Panc1 (cell line): Measurements from ENCODE around the gene NMT1. TPM values are rescaled to one million over a fixed set of nuclear protein-coding genes. Genes with fewer than 3 reads are reported as not detected.

Experiments
- ATAC-seq: fragments of 200-7000 bp; cut with Tn5 transposase; 2 replicates; pipeline ENCODE4 v1.9.1; 2020; ENCODE audit warnings: mild to moderate bottlenecking, moderate library complexity
- BruUV-seq: library from RNA; stranded (reverse); fragments of 400-500 nt; replicated peaks from 2 replicates; lab custom pipeline; 2021; lab: Mats Ljungman, UMichigan
- CTCF ChIA-PET: fragments of 300-600 bp; sonication (Branson Sonifier 250); formaldehyde crosslinking; loops from one replicate; lab custom pipeline; 2022; ENCODE audit warnings: antibody characterized with exemption; lab: Charles Lee
- POLR2A ChIA-PET: fragments of 300-600 bp; sonication (Branson Sonifier 250); formaldehyde crosslinking; loops from one replicate; lab custom pipeline; 2022; ENCODE audit warnings: antibody characterized with exemption; lab: Charles Lee
- DNase-seq: peaks from one replicate; pipeline ENCODE4 v3.0.0-alpha.2; 2010; ENCODE audit warnings: low read depth, low spot score
- H3K27ac ChIP-seq: 2 replicates; pipeline ENCODE4 v1.5.1; 2011; ENCODE audit warnings: mild to moderate bottlenecking, low read length, inconsistent platforms
- H3K27me3 ChIP-seq: fragments of 200-500 bp; sonication (Bioruptor generic); 2 replicates; pipeline ENCODE4 v1.6.0; 2014; ENCODE audit warnings: low read length, inconsistent platforms; ENCODE audit not compliant: control insufficient read depth, insufficient read depth
- H3K36me3 ChIP-seq: fragments of 200-500 bp; sonication (Bioruptor generic); 2 replicates; pipeline ENCODE4 v1.5.1; 2014; ENCODE audit warnings: inconsistent platforms, mild to moderate bottlenecking, low read length, moderate library complexity; ENCODE audit not compliant: control insufficient read depth, insufficient read depth
- H3K4me1 ChIP-seq: 2 replicates; pipeline ENCODE4 v1.5.1; 2011; ENCODE audit warnings: inconsistent platforms, mild to moderate bottlenecking, low read length, moderate library complexity; ENCODE audit not compliant: control insufficient read depth, insufficient read depth
- H3K4me3 ChIP-seq, 2 experiments: 2 replicates each; pipeline ENCODE4 v1.5.1; 2011 to 2012; ENCODE audit warnings: low read depth in 2 of 2, low read length in 2 of 2, mild to moderate bottlenecking in 2 of 2, inconsistent platforms in 1 of 2, moderate library complexity in 1 of 2
- H3K9me3 ChIP-seq: fragments of 200-500 bp; sonication (Bioruptor generic); 2 replicates; pipeline ENCODE4 v1.5.1; 2014; ENCODE audit warnings: low read depth, mild to moderate bottlenecking, inconsistent platforms, low read length, moderate library complexity; ENCODE audit not compliant: control insufficient read depth, insufficient read depth
- POLR2AphosphoS5 ChIP-seq: IDR thresholded peaks from 2 replicates; pipeline ENCODE4 v1.6.1; 2012; ENCODE audit warnings: mild to moderate bottlenecking, low read depth, low read length, moderate library complexity
- REST ChIP-seq, 2 experiments: IDR thresholded peaks; 2 replicates each; pipeline ENCODE4 v1.6.1; 2011 to 2012; ENCODE audit warnings: low read depth in 2 of 2, control low read depth in 1 of 2, low read length in 1 of 2, mild to moderate bottlenecking in 1 of 2, moderate library complexity in 1 of 2; ENCODE audit not compliant: insufficient read depth in 1 of 2
- SIN3A ChIP-seq: IDR thresholded peaks from 2 replicates; pipeline ENCODE4 v1.6.1; 2012; ENCODE audit warnings: low read depth, mild to moderate bottlenecking, low read length, moderate library complexity, borderline replicate concordance; ENCODE audit not compliant: insufficient read depth
- TCF7L2 ChIP-seq: IDR thresholded peaks from 2 replicates; pipeline ENCODE4 v1.6.1; 2011; ENCODE audit warnings: mild to moderate bottlenecking, low read depth, low read length, inconsistent platforms
- in situ Hi-C: cut with HindIII; loops from 2 replicates; pipeline ENCODE4 v1.10.0; 2016; ENCODE audit warnings: low sequenced_read_pairs, low pct_unique_long_range_greater_than_20kb
- intact Hi-C: fragments of 100-400 bp; cut with micrococcal nuclease; formaldehyde crosslinking; loops from one replicate; pipeline ENCODE4 v1.10.0; 2022; ENCODE audit not compliant: unreplicated experiment
- total RNA-seq: library from RNA; stranded (reverse); gene quantifications from one replicate; pipeline ENCODE4 v1.2.1, GENCODE V29; 2021; ENCODE audit not compliant: unreplicated experiment
- TF ChIP-seq, protein P1 (sequence below): fragments of 450-650 bp; IDR thresholded peaks from 2 replicates; pipeline ENCODE4 v1.5.1; 2017; ENCODE audit warnings: mild to moderate bottlenecking

The NMT1 gene
- total RNA-seq, 1 experiment from 2014 or later = 105 TPM

- TF ChIP-seq SIN3A (no peak), REST (IDR thresholded peaks at IDR 0.05; ENCODE audit: insufficient read depth in 1 of 2, low read depth in 2 of 2, low read length in 1 of 2) (no peak), POLR2AphosphoS5 (no peak)
- TF ChIP-seq, protein P1, sequence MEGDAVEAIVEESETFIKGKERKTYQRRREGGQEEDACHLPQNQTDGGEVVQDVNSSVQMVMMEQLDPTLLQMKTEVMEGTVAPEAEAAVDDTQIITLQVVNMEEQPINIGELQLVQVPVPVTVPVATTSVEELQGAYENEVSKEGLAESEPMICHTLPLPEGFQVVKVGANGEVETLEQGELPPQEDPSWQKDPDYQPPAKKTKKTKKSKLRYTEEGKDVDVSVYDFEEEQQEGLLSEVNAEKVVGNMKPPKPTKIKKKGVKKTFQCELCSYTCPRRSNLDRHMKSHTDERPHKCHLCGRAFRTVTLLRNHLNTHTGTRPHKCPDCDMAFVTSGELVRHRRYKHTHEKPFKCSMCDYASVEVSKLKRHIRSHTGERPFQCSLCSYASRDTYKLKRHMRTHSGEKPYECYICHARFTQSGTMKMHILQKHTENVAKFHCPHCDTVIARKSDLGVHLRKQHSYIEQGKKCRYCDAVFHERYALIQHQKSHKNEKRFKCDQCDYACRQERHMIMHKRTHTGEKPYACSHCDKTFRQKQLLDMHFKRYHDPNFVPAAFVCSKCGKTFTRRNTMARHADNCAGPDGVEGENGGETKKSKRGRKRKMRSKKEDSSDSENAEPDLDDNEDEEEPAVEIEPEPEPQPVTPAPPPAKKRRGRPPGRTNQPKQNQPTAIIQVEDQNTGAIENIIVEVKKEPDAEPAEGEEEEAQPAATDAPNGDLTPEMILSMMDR = no peak
- no peak for ATAC-seq
These were observed 54.0 kb downstream of the NMT1 start for GRCh38 chr17:45115015-45115625.

GRCh38 chr17:45115871-45116270, 54.8 kb downstream of the NMT1 start:
- no peaks in the 10 kb centered on the region for H3K9me3 ChIP-seq
- no peaks in the 10 kb centered on the region for H3K36me3 ChIP-seq
- intact Hi-C loops = no loop called here
- TF ChIP-seq, protein P1 = no peak
- TF ChIP-seq SIN3A (no peak), POLR2AphosphoS5 (no peak), REST (IDR thresholded peaks at IDR 0.05; ENCODE audit: insufficient read depth in 1 of 2, low read depth in 2 of 2, low read length in 1 of 2) (no peak), TCF7L2 (no peak)
- no TSS peak for BruUV-seq
- no peak overlapping the region for H3K27ac ChIP-seq
- in situ Hi-C loops = no loop called here
- ChIA-PET POLR2A (no interaction called here), CTCF (no interaction called here)
- DNase-seq (no peak), ATAC-seq (no peak)
- H3K27me3 ChIP-seq = no peaks in the 10 kb centered on the region
- no peak overlapping the region for H3K4me3 ChIP-seq
- H3K4me1 ChIP-seq = peaks cover 6% of the 10 kb centered on the region

More at GRCh38 chr17:45115015-45115625, 54.0 kb downstream of the NMT1 start:
- BruUV-seq = no TSS peak
- peaks cover 8% of the 10 kb centered on the region for H3K4me1 ChIP-seq
- intact Hi-C loops = no loop called here
- H3K4me3 ChIP-seq = no peak overlapping the region
- H3K27me3 ChIP-seq = no peaks in the 10 kb centered on the region
- ChIA-PET CTCF (no interaction called here), POLR2A (no interaction called here)
- no peak for DNase-seq
- H3K36me3 ChIP-seq = no peaks in the 10 kb centered on the region
- H3K27ac ChIP-seq = no peak overlapping the region
- in situ Hi-C loops = no loop called here
- H3K9me3 ChIP-seq = no peaks in the 10 kb centered on the region
